SK-N-SH (cell line): ENCODE results near the gene PTTG1IP. TPM values are rescaled to one million over a fixed set of nuclear protein-coding genes. Genes with fewer than 3 reads are reported as not detected.

Experiments
- CTCF ChIA-PET: fragments of 300-600, 350-600 bp; formaldehyde crosslinking; extraction: SDS; loops from one replicate; lab custom pipeline; 2021; lab: Yijun Ruan, JAX
- POLR2A ChIA-PET: fragments of 350-600 bp; sonication (Branson Sonifier 250); formaldehyde crosslinking; extraction: SDS; loops from one replicate; lab custom pipeline; 2020; ENCODE audit warnings: antibody characterized with exemption, inconsistent platforms; lab: Yijun Ruan, JAX
- DNase-seq: peaks from one replicate; pipeline ENCODE4 v3.0.0; 2012
- H2AFZ ChIP-seq: fragments of 200-600 bp; sonication (generic); 2 replicates; pipeline ENCODE4 v1.8.1; 2016; ENCODE audit warnings: antibody characterized with exemption, mild to moderate bottlenecking, low read depth
- H3F3A ChIP-seq: fragments of 200-600 bp; sonication (generic); replicated peaks from 2 replicates; pipeline ENCODE3; 2016; ENCODE audit warnings: antibody characterized with exemption, mild to moderate bottlenecking; ENCODE audit not compliant: insufficient read depth
- H3K27ac ChIP-seq, 2 experiments: fragments of 200-500 bp in 1 of 2; fragments of 200-600 bp in 1 of 2; sonication (Bioruptor generic) in 1 of 2; sonication (generic), shearing (Covaris generic) in 1 of 2; 2 replicates each; pipeline versions ENCODE4 v1.5.1 to v1.6.1; 2014 to 2016; ENCODE audit warnings: low read depth in 2 of 2, inconsistent platforms in 1 of 2, low read length in 1 of 2, mild to moderate bottlenecking in 1 of 2, mixed read lengths in 1 of 2
- H3K27me3 ChIP-seq: fragments of 200-600 bp; sonication (generic), shearing (Covaris generic); 2 replicates; pipeline ENCODE4 v1.6.1; 2016; ENCODE audit warnings: mixed run types; ENCODE audit not compliant: insufficient read depth
- H3K36me3 ChIP-seq, 2 experiments: fragments of 200-500 bp in 1 of 2; fragments of 200-600 bp in 1 of 2; sonication (Bioruptor generic) in 1 of 2; sonication (generic) in 1 of 2; replicated peaks in 1 of 2; 2 replicates each; pipeline versions ENCODE3 to v1.5.1; 2014 to 2016; ENCODE audit warnings: low read length in 1 of 2, mild to moderate bottlenecking in 1 of 2; ENCODE audit not compliant: insufficient read depth in 2 of 2, control insufficient read depth in 1 of 2
- H3K4me1 ChIP-seq, 2 experiments: fragments of 200-500 bp in 1 of 2; fragments of 200-600 bp in 1 of 2; sonication (Bioruptor generic) in 1 of 2; sonication (generic), shearing (Covaris generic) in 1 of 2; 2 replicates each; pipeline versions ENCODE4 v1.5.1 to v1.6.1; 2014 to 2016; ENCODE audit warnings: low read depth in 1 of 2, low read length in 1 of 2, mixed run types in 1 of 2; ENCODE audit not compliant: insufficient read depth in 2 of 2, control insufficient read depth in 1 of 2
- H3K4me2 ChIP-seq: fragments of 200-600 bp; sonication (generic), shearing (Covaris generic); 2 replicates; pipeline ENCODE4 v1.6.1; 2017; ENCODE audit warnings: mixed run types
- H3K4me3 ChIP-seq, 2 experiments: fragments of 200-500 bp in 1 of 2; fragments of 200-600 bp in 1 of 2; sonication (Bioruptor generic) in 1 of 2; sonication (generic), shearing (Covaris generic) in 1 of 2; 2 replicates each; pipeline versions ENCODE4 v1.5.1 to v1.8.1; 2014 to 2016; ENCODE audit warnings: low read depth in 2 of 2, inconsistent platforms in 1 of 2, low read length in 1 of 2, mild to moderate bottlenecking in 1 of 2, mixed read lengths in 1 of 2, moderate library complexity in 1 of 2
- H3K79me2 ChIP-seq: fragments of 200-600 bp; sonication (generic); 2 replicates; pipeline ENCODE4 v1.8.1; 2017; ENCODE audit warnings: mild to moderate bottlenecking; ENCODE audit not compliant: insufficient read depth
- H3K9ac ChIP-seq: fragments of 200-600 bp; sonication (generic); 2 replicates; pipeline ENCODE4 v1.6.1; 2017; ENCODE audit warnings: mixed run types
- H3K9me2 ChIP-seq: fragments of 200-600 bp; sonication (generic); 2 replicates; pipeline ENCODE4 v1.6.1; 2017; ENCODE audit warnings: mixed run types
- H3K9me3 ChIP-seq: fragments of 200-600 bp; sonication (generic); 2 replicates; pipeline ENCODE4 v1.6.1; 2017; ENCODE audit warnings: mixed run types, mild to moderate bottlenecking, moderate library complexity
- H4K20me1 ChIP-seq: fragments of 200-600 bp; sonication (generic); 2 replicates; pipeline ENCODE4 v1.6.1; 2017; ENCODE audit warnings: mild to moderate bottlenecking, mixed run types; ENCODE audit not compliant: insufficient read depth
- CHD2 ChIP-seq: fragments of 150-350 bp; IDR thresholded peaks from 2 replicates; pipeline ENCODE4 v1.6.1; 2018; ENCODE audit warnings: low read length; ENCODE audit not compliant: partially characterized antibody
- CTCF ChIP-seq: fragments of 200-600 bp; sonication (generic); IDR thresholded peaks from 2 replicates; pipeline ENCODE4 v1.6.1; 2017; ENCODE audit warnings: antibody characterized with exemption, mild to moderate bottlenecking, moderate library complexity
- ELF1 ChIP-seq: IDR thresholded peaks from 2 replicates; pipeline ENCODE4 v1.4.0; 2012
- EP300 ChIP-seq, 2 experiments: IDR thresholded peaks; 2 replicates each; pipeline versions ENCODE4 v1.4.0 to v1.6.1; 2012; ENCODE audit warnings: borderline replicate concordance in 1 of 2, low read depth in 1 of 2, low read length in 1 of 2
- EZH2phosphoT487 ChIP-seq: fragments of 200-600 bp; sonication (generic); IDR thresholded peaks from 2 replicates; pipeline ENCODE4 v1.6.1; 2017; ENCODE audit warnings: low read depth, mixed run types, mild to moderate bottlenecking, antibody characterized with exemption, moderate library complexity, borderline replicate concordance
- FOXM1 ChIP-seq: IDR thresholded peaks from 2 replicates; pipeline ENCODE4 v1.4.0; 2012; ENCODE audit warnings: low read depth, mild to moderate bottlenecking
- GATA2 ChIP-seq: sonication (generic); formaldehyde crosslinking; IDR thresholded peaks from 2 replicates; pipeline ENCODE4 v1.5.0; 2020; ENCODE audit warnings: mild to moderate bottlenecking, missing genetic modification reagents
- JUND ChIP-seq: IDR thresholded peaks from 2 replicates; pipeline ENCODE4 v1.4.0; 2012
- NFIC ChIP-seq: IDR thresholded peaks from 2 replicates; pipeline ENCODE4 v1.4.0; 2012; ENCODE audit warnings: borderline replicate concordance
- NRF1 ChIP-seq: IDR thresholded peaks from 2 replicates; pipeline ENCODE4 v1.6.1; 2012; ENCODE audit warnings: low read depth, mild to moderate bottlenecking, low read length
- POLR2AphosphoS5 ChIP-seq: IDR thresholded peaks from 2 replicates; pipeline ENCODE4 v1.6.1; 2012; ENCODE audit warnings: low read depth, low read length
- RCOR1 ChIP-seq: fragments of 150-350 bp; IDR thresholded peaks from 2 replicates; pipeline ENCODE4 v1.6.1; 2017; ENCODE audit warnings: antibody characterized with exemption, low read length
- RFX5 ChIP-seq: IDR thresholded peaks from 2 replicates; pipeline ENCODE4 v1.6.1; 2012; ENCODE audit warnings: mild to moderate bottlenecking, improper control_type of control experiment, low read length
- RXRA ChIP-seq: IDR thresholded peaks from 2 replicates; pipeline ENCODE4 v1.4.0; 2012; ENCODE audit warnings: low read depth, mild to moderate bottlenecking, borderline replicate concordance
- SIN3A ChIP-seq: IDR thresholded peaks from 2 replicates; pipeline ENCODE4 v1.6.1; 2012; ENCODE audit warnings: low read depth, mild to moderate bottlenecking, low read length, moderate library complexity, borderline replicate concordance
- TCF12 ChIP-seq: IDR thresholded peaks from 2 replicates; pipeline ENCODE4 v1.4.0; 2012
- USF2 ChIP-seq: fragments of 150-350 bp; IDR thresholded peaks from 2 replicates; pipeline ENCODE4 v1.6.1; 2017; ENCODE audit warnings: antibody characterized with exemption, low read length, low read depth, borderline replicate concordance
- WGBS: methylation state at CpG from one replicate; pipeline ENCODE4 v1.1.6; 2017; ENCODE audit warnings: low lambda C conversion rate; 5-methylcytosine and 5-hydroxymethylcytosine counted together
- polyA plus RNA-seq, 3 experiments: library from polyadenylated mRNA; depleted of rRNA; stranded (reverse); fragments of >200 nt; gene quantifications; 2 replicates each; pipeline ENCODE4 v1.2.3, GENCODE V29; 2012
- TF ChIP-seq, protein P1 (sequence below): IDR thresholded peaks from 2 replicates; pipeline ENCODE4; 2012

The PTTG1IP gene
- polyA plus RNA-seq, 1 of the 3 experiments (the other 2 are of a cell fraction), result 171 TPM

DNA sequence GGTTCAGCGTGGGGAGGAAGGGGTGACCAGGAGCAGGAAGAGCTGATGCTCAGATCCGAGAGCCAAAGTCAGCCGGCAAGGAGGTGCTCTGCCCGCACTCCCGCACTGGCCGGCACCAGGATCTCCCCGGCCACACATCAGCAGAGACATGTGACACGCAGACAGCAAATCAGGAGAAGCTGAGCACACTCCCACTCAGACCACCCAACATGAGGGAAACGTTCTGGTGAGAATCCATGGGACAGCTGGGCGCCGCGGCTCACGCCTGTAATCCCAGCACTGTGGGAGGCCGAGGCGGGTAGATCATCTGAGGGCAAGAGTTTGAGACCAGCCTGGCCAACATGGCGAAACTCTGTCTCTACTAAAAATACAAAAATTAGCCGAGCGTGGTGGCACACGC lies 18.6 kb upstream of the PTTG1IP start:
- CTCF ChIA-PET, result interaction anchor here (0.6 to 5.5 kb wide), 12 partner anchors 11 to 237 kb away, joined by 3 to 39 read pairs (median 4); partner anchors contain the start of gene PTTG1IP
- H3K36me3 ChIP-seq, result no peaks in the 10 kb centered on the region
- H3K27me3 ChIP-seq, result peaks cover 5% of the 10 kb centered on the region; the same call in 1 of the 2 replicates
- H3K9me3 ChIP-seq, result no peaks in the 10 kb centered on the region
- H3K79me2 ChIP-seq, result no peaks in the 10 kb centered on the region
- no peak overlapping the region for H3K4me2 ChIP-seq
- H3F3A ChIP-seq, result no peaks in the 10 kb centered on the region
- H3K9me2 ChIP-seq, result no peaks in the 10 kb centered on the region
- no peak overlapping the region for H2AFZ ChIP-seq
- no peak for TF ChIP-seq RCOR1
- TF ChIP-seq TCF12, result no peak
- TF ChIP-seq GATA2 (CRISPR knock-in tag), result no peak
- TF ChIP-seq CTCF, result no peak
- TF ChIP-seq SIN3A, result no peak
- TF ChIP-seq EZH2phosphoT487, result no peak
- TF ChIP-seq, protein P1, sequence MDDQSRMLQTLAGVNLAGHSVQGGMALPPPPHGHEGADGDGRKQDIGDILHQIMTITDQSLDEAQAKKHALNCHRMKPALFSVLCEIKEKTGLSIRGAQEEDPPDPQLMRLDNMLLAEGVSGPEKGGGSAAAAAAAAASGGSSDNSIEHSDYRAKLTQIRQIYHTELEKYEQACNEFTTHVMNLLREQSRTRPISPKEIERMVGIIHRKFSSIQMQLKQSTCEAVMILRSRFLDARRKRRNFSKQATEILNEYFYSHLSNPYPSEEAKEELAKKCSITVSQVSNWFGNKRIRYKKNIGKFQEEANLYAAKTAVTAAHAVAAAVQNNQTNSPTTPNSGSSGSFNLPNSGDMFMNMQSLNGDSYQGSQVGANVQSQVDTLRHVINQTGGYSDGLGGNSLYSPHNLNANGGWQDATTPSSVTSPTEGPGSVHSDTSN, result no peak
- no peak for TF ChIP-seq USF2
- no peak for TF ChIP-seq RXRA
- no peak for TF ChIP-seq FOXM1
- no peak for TF ChIP-seq CHD2
- TF ChIP-seq EP300 (IDR thresholded peaks at IDR 0.05; ENCODE audit: borderline replicate concordance in 1 of 2, low read depth in 1 of 2, low read length in 1 of 2), result no peak
- TF ChIP-seq ELF1, result no peak
- TF ChIP-seq NRF1, result no peak
- no peak for TF ChIP-seq RFX5
- TF ChIP-seq JUND, result no peak
- TF ChIP-seq POLR2AphosphoS5, result no peak
- TF ChIP-seq NFIC, result no peak
- no peak overlapping the region for H3K9ac ChIP-seq
- no peaks in the 10 kb centered on the region for H4K20me1 ChIP-seq
- peaks cover 0 to 5% of the 10 kb centered on the region in 2 experiments; a peak in 1 of 4 replicates for H3K4me1 ChIP-seq
- WGBS, result 64% methylated on average over 13 of the region's 19 CpGs
- no peak for DNase-seq
- H3K4me3 ChIP-seq, result no peak overlapping the region
- H3K27ac ChIP-seq, result no peak overlapping the region
- POLR2A ChIA-PET, result interaction anchor here (0.6 kb wide), 1 partner anchor 8 kb away, joined by 7 read pairs; no protein-coding TSS in a partner anchor
